TTC549 (cell line): Measurements from ENCODE around the gene MARK4.

Experiments
- FAIRE-seq: peaks from 2 replicates; lab custom pipeline; 2012; peaks lifted over from hg19 to GRCh38; lab: Jason Lieb, UNC

The MARK4 gene

DNA sequence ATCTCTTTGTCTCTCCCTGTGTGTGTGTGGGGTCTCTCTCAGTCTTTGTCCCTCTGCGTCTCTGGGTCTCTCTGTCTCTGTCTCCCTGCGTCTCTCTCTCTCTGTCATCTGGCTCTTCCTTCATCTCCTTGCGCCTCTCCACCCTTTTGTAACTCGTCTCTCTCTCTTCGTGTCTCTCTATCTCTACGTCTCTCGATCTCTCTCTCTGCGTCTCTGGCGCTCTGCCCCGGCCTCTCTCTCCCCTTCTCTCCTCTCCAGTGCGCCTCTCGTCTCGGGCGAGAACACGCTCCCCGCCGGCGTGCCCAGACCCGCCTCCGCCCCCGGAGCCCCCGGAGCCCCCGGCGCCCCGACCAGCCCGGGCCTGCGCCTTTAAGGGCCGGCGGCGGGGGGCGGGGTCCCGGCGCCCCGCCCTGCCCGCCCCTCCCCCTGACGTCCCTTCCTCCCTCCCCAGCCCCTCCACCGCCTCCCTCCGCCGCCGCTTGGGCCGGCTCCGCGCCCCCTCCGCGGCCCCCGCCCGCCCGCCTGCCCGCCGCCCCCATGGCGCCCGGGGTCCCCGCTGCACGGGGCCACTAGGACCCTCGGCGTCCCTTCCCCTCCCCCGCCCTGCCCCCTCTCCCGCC is at the start of gene MARK4:
Gene MARK4, plus strand, starts transcription at position 440 of the 620 bp plus-strand sequence. CDS start 318 bp downstream, outside the sequence.
- FAIRE-seq: no peak

DNA sequence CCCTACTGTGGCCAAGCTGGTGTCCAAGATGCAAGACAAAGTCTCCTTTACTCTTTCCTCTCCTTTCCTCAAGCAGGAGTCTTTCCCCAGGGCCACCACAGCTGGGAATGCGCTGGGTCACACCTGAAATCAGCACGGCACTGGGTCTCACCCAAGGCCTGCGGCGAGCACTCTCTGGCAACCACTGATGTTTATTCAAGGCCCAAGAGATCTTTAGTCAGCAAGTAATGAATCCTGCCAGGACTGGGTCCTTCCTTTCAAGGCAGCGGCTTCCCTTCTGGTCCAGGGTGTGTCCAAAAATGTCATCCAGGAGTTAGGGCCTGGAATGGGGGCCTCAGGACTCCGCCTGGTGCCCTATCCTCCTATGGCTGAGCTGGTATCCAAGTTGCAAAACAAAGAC is 48.4 kb upstream of the MARK4 start:
- no peak for FAIRE-seq

DNA sequence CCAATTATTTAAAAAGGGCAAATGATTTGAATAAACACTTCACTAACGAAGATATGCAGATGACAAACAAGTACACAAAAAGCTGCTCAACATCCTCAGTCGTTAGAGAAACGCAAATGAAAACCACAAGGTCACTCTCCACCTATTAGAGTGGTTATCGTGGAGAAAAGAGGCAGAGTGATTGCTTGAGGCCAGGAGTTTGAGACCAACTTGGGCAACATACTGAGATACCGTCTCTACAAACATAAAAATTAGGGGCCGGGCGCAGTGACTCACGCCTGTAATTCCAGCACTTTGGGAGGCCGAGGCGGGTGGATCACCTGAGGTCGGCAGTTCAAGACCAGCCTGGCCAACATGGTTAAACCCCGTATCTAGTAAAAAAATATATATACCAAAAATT is 45.3 kb upstream of the MARK4 start:
- no peak for FAIRE-seq

DNA sequence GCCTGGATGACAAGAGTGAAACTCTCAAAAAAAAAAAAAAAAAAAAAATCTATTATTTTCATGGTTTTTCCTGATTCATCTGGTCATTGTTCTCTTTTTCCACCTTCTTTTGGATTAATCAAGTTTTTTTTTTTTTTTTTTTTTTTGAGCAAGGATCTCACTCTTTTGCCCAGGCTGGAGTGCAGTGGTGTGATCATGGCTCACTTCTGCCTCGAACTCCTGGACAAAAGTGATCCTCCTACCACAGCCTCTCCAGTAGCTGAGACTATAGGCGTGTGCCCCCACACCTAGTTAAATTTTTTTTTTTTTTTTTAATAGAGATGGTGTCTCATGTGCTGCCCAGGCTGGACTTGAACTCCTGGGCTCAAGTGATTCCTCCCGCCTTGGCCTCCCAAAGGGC is 44.7 kb upstream of the MARK4 start:
- no peak for FAIRE-seq

DNA sequence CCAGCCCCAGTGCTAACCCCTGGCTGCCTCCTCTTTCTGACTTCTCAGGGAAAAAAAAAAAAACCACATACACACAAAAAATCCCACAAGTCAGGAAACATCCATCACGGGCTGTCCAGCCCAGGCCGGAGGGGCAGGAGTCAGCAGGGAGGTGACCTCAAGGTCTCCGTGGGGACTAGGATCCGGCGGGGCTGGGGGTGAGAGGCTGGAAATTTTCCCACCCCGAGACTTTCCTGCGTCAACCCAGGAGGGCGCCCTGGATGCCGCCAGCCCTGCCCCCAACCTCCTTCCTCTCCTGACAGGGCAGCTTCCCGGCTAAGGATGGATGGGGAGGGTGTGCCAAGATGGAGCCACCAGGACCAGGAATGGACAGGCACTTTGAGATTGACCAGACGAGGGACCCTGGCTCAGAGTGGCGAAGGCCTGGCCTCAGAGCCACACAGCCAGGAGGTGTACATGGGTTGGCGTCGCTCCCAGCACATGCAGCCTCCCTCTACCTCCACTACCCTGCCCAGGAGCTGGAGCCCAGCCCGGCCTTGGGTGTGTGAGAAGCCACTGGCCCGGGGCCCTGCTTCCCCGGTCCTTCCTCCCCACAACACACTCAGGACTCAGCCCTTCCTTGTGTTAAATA is 39.2 kb upstream of the MARK4 start:
- no peak for FAIRE-seq

GRCh38 chr19:45213031-45213430 is 38.0 kb upstream of the MARK4 start:
- FAIRE-seq: no peak

- no peak for FAIRE-seq
Observed at GRCh38 chr19:45215391-45216191, 35.5 kb upstream of the MARK4 start.

GRCh38 chr19:45216667-45217066 is 34.4 kb upstream of the MARK4 start:
- FAIRE-seq: no peak

DNA sequence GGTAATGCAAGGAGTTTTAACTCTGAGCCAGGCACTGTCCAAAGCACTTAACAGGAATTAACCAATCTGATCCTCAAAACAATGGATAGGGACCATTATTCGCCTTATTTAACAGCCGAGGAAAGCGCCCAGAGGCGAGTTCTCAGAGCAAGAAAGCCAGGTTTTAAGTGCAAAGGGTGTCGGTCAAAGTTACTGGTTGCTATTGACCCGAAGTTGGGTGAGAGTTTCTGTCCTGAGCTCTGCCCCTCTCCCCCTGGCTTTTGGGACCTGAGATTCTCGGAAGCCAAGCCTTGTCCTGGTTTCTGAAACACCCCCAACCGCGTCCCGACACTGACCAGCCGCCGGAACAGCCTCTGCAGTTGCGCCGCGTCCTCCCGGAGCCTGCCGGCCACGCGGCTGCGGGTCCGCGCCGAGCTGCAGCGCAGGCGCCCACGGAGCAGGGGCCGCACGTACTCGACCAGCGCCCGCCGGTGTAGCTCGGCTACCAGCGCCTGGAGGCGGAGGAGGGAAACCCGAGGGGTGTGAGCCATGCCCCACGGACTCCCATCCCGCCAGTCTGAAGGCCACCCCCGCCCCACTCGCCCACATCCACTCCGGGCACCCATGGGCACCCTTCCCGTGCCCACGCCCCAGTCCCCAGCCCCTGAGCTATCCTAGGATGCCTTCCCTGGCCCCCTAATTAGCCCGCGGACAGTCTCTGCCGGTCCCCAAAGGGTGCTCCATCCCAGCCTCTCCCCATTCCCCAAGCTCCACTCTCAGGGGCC is 33.7 kb upstream of the MARK4 start:
- FAIRE-seq: no peak

GRCh38 chr19:45217957-45218334 is 33.1 kb upstream of the MARK4 start:
- no peak for FAIRE-seq

GRCh38 chr19:45218426-45218825 is 32.6 kb upstream of the MARK4 start:
- FAIRE-seq: no peak

DNA sequence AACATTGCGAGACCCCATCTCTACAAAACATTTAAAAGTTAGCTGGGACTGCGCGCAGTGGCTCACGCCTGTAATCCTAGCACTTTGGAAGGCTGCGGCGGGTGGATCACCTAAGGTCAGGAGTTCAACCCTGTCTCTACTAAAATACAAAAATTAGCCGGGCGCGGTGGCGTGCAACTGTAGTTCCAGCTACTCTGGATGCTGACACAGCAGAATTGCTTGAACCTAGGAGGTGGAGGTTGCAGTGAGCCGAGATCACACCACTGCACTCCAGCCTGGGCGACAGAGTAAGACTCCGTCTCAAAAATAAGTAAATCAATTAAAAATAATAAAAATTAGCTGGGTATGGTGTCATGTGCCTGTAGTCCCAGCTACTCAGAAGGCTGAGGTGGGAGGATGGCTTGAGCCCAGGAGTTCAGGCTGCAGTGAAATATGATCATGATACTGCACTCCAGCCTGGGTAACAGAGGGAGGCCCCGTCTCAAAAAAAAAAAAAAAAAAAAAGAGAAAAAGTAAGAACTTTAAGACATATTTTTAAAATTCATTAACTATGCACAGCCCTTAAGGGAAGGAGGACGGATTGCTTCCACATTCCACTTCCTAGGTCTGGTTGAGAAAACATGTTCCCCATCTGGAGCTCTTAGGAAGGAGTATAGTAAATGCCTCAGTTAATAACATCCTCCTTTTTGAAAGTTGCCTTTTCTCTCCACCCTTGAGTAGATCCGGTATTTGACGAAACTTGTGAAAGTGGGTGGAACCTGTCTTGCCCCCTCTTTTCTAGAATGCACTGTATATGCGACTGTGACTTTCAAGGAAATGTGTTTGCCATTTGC is 31.9 kb upstream of the MARK4 start:
- FAIRE-seq: no peak

DNA sequence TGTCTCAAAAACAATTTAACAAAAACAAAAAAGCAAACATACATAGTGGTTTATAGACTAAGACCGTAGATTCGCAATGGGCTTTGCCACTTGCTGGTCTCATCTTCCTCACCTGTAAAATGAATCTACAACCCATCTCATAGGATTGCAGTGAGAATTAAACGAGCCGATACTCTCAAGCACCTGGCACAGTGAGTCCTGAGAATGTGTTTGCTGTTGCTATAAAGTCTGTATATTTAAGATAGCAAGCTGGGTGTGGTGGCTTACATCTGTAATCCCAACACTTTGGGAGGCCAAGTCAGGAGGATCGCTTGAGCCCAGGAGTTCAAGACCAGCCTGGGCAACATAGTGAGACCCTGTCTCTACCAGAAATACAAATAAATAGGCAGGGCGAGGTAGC is 28.3 kb upstream of the MARK4 start:
- FAIRE-seq: no peak

GRCh38 chr19:45223879-45224278 is 27.2 kb upstream of the MARK4 start:
- no peak for FAIRE-seq

DNA sequence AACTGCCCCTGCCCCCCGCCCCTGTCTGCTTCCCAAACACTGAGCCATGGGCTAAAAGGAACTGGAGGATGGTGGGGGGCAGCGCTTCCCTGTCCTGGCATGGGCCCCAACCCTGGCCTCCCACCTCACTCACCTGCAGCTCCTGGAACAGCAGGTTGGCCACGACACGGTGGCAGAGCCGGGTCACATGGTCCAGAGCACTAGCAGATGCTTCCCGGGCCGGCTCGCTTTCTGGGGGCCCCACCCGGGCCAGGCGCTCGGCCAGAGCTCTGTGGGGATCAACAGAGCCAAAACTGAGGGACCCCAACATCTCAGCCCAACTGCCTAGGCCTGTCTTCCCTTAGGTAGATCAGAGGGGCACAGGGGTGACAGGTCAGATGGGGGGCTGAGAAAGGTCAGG is 26.4 kb upstream of the MARK4 start:
- FAIRE-seq: no peak

- peak; percentile 97 for FAIRE-seq
Observed at GRCh38 chr19:45229056-45229455, 22.0 kb upstream of the MARK4 start.

DNA sequence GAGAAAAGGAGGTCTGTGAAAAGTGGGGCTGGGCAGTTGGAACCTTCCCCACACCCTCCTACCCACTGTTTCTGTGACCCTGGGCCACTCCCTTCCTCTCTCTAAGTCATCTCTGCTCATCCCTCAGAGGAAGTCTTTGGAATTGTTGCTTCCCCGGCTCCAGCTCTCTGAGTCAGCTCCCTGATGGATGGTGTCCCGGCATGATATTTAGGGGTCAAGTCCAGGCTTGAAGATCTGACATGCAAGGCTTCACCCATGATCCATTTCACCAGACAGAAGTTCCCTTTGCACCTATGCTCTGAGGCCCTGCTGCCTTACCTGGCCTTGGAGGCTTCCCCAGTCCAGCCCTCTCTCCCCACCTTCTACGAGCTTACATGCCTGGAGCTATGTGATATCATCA is 19.2 kb upstream of the MARK4 start:
- no peak for FAIRE-seq

DNA sequence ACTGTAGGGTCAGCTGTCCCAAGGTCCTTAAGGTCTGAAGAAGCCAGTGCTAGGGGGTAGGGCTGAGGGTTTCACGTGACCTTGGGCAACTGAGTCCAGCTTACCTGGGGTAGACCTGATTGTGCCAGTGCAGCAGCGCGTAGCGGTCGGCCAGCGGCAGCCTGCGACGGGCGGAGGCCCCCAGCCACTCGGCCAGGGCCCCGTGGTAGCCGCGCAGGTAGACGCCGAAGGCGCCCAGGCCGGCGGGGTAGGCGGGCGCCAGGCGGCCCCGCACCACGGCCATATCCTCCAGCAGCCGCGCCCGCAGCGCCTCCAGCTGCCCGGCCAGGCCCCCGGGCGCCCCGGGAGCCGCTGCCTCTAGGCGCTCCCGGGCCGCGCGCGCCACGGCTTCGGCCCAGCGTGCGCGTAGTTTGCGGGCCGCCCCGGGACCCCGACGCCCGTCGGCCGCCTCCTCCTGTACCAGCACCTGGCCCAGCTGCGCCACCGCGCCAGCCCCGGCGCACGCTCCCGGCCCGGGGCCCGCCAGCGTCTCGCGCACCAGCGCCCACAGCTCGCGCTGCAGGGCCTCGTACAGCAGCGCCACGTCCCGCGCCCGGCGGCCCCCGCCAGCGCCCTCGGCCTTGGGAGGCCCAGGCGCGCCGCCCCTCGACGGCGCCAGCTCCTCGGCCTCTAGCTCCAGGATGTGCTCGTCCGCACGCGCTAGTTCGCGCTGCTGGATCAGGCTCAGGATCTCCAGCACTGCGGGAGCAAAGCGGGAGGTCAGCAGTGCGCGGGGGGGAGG is 16.8 kb upstream of the MARK4 start:
- FAIRE-seq: no peak

- FAIRE-seq: no peak
Observed at GRCh38 chr19:45235485-45235884, 15.6 kb upstream of the MARK4 start.

DNA sequence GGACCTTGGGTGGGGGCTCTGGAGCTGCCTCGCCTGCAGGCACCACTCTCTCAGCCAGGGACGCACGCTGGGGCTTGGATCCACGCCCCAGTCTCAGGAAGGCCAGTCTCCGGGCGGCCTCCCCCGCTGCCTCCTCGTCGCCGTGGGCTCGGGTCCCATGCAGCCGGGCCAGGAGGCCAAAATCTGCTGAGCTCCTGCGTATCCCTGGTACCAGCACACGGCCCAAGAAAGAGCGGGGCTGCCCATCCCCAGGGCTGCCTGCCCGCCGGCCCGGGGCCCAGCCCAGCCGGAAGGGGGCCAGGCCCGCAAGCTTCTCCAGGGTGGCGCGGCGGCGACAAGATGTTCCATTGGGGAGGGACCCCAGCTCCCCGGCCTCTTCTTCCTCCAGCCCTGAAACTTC is 12.5 kb upstream of the MARK4 start:
- FAIRE-seq: no peak

GRCh38 chr19:45243144-45243732 is 7.8 kb upstream of the MARK4 start:
- no peak for FAIRE-seq
